ELF-1 (cell line): ENCODE data around the gene C11orf98.
A peak's percentile ranks its signal among the peaks of the same experiment; 100 is the strongest.
"Not testable (repeated sequence)": the region's sequence is repeated elsewhere in the genome, so short reads cannot be mapped to it uniquely, and the experiment has no call there.

Source experiments
- DNase-seq: peaks from one replicate; pipeline ENCODE4 v3.0.0-alpha.2; 2016; ENCODE audit warnings: low read depth, low spot score

C11orf98 gene

DNA sequence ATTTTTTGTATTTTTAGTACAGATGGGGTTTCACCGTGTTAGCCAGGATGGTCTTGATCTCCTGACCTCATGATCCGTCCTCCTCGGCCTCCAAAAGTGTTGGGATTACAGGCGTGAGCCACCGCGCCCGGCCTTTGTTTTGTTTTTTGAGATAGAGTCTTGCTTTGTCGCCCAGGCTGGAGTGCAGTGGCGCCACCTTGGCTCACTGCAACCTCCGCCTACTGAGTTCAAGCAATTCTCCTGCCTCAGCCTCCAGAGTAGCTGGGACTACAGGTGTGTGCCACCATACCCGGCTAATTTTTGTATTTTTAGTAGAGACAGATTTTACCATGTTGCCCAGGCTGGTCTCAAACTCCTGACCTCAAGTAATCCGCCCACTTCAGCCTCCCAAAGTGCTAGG lies 14.7 kb downstream of the C11orf98 start:
- not testable (repeated sequence) for DNase-seq

DNA sequence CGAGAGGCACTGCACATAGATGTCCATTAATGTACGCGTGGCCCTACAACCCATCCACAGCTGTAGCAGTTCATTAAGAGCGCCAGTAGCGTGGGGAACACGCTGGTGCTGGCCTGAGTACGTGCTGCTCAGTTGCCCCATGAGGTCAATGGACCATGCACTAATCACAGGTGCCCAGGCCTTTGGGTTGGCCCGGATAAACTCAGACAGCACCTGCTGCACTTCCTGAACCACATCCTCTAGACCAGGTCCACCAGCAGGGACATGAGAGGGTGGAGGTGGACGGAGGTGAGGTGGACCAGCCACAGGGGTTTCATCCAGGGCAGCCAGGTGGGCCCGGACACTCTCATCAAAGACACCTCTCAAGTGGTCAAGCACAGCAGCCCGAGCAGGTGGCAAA lies 15.5 kb downstream of the C11orf98 start:
- DNase-seq: no peak

DNA sequence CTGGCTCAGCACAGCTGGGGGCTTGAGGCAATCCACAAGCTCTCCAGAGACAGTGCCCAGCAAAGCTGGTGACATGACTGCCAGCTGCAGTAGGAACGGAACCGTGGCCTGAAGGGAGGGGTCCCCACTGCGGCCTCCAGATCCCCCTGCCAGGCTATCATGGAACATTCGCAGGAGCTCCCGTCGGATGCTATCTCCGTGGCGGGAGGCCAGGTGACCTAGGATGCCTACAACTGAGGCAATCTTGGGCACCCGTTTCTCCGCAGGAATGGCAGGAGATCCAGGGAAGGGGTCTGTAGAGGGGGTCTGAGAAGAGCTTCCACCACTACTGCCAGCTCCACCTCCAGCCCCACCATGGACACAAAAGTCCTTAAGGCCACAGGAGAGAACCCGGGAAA lies 16.0 kb downstream of the C11orf98 start:
- no peak for DNase-seq

DNA sequence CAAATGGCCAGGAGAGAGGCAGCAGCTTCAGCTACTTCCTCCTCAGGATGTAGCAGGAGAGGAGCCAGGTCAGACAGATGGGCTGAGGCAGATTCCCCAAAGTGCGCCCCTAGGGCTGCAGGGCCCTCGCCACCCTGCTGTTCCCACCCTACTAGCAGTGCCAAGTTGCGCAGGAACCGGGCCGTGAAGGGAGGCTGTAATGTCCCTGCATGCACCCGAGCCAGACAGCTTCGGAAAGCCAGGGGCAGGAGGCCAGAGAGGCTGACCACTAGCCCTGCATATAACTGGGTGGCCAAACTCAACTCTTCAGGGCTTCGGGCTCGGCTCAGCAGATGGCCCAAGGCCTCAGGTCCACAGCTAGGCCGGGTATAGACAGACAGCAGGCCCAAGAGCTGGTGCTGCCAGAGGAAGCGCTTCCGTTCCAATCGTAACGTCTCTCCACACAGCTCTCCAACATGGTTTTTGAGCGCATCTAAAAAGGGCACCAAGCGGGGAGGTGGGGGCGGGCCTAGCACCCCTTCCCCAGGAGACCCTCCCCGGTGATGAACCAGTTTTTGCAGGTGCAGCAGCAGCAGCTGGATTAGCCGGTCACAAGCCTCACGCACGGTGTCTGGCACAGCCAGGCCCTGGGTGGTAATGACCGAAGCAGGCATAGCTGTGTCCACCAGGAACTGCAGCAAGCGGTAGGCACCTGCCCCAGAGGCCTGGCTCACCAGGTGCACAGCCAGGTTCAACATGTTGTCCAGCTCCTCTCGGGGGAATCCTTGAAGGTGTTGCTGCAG lies 16.6 kb downstream of the C11orf98 start:
- DNase-seq: no peak

DNA sequence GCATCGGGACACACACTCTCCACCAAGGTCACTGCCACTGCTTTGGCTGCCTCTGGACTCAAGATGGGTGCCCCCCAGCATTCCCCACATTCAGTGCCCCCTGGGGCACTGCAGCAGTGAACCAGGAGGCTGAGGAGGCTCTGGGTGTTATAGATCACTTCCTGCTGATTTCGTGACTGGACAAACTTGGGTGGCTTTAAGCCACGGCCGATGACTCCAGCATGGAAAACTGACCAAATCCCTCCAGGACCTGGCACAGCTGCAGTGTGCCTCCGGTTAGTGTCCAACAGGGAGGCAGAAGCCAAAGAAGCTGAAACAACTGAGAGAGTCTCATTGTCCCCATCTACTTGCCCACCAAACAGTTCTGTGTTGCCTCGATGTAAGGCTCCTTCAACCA lies 17.4 kb downstream of the C11orf98 start:
- DNase-seq: no peak

DNA sequence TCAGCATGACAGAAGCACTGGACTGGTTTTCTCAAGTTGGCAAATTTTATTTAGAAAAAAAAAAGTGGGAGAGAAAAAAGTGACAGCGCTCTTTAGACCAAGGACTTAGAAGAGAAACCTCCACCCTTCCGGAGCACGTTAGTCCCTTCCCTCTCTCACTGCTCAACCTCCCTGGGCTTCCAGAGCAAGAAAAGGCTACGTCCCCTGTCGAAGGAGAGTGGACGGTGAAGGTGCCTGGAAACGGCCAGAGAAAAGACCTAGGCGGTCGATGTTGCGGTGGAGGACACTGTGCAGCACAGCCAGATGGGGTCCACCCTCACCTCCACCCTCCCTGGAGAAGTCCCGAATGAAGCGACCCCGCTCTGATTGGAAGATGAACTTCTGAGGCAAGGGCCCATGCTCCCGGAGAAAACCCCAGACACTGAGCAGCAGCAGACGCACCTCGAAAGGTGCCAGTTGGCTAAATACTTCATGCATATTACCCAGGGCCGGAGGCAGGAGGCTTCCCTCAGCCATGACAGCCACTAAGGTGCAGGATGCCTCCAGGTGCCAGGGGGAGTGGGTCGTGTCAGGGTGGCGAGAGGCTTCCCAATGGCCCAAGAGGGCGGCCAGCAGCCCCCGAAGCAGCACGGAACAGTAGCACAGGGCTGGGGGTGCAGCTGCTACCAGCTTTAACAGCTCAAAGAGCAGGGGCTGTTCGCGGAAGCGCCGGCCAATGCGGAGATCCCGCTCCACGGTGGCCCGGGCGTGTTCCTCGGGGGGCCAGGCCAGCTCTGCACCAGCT lies 18.0 kb downstream of the C11orf98 start:
- no peak for DNase-seq

DNA sequence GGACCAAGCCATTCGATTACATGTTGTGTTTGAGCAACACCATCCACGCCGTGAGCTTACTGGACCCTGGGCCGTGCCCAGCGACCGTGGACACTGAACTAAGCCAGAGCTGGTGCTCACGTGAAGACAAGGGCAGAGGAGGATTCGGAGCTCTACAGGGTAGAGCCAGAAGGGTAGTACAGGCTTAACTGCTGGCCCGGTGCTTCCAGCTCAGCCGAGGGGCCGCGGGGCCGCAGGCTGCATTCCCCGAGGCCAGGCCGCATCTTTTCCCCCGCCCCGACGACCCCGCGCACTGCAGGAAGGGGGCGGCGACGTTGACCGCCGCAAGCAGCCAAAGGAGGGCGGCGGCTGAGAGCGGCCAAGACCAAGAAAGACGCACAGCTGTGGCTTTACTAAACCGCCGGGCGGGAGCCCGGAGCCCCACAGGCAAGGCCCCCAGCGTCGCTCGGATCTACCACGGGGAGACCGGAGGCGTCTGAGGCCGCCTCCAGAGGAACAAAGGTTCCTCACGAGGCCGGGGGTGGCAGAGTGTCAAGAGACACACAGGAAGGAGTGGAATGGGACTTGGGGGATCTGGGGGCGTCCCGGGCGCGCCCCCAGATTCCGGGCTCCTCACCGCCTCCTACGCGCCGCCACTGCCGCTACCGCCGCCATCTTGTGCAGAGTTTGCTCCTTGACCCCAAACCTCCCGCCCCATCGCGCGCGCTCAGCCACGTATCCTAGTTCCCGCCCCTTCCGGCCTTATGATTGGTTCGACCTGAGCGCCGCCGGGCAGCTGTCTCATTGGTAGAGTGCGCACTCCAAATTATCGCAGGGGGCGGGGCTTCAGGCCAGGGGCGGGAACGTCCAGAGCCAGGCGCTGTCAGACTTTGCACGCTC lies 18.8 kb downstream of the C11orf98 start, which contains the start of gene GANAB:
Gene GANAB, minus strand, starts transcription at position 668 of the 879 bp plus-strand sequence. Its CDS starts 14 bp downstream, at position 654.
- peak; percentile 99 for DNase-seq

DNA sequence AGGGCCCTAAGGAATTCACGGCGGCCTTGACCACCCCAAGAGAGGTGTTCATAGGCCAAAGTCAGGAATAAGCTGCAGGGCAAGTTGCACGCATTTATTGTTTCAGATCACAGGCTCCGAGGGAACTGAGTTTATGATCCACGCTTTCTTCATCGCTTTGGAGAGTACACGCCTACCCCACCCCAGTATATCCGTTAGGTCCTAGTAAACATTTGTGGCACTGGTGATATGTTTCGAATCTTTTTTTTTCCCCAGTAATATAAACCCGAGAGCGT lies 19.4 kb downstream of the C11orf98 start:
- no peak for DNase-seq

DNA sequence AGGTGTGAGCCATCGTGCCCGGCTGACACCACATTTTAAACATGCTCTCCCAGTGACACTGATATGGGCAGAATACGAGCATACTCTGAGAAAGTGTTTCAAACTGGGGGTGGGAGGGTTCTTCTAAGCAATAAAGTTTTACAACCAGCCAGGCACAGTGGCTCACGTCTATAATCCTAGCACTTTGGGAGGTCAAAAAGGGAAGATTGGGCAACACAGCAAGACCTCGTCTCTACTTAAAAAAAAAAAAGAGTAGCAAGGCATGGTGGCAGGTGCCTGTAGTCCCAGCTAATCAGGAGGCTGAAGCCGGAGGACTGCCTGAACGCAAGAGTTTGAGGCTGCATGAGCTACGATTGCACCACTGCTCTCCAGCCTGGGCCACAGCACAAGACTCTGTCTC lies 20.8 kb downstream of the C11orf98 start:
- no peak for DNase-seq

DNA sequence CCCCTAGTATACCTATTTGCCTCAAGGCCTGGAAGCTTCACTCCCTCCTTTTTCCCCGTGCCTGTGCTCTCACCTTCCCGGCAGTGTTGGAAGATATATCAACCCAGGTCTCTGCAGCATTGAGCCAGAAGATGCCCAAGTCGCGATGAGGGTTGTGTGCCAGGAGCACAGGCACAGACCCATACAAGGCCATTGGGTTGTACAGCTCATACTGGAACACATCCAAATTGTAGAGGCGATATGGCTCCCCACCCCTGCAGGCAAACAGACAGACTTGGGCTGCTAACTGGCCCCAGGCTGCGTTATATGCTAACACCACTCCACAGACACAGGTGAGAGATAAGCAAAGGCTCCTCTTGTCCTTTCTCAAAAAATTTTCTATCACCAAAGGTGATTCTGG lies 32.5 kb downstream of the C11orf98 start:
- DNase-seq: no peak

DNA sequence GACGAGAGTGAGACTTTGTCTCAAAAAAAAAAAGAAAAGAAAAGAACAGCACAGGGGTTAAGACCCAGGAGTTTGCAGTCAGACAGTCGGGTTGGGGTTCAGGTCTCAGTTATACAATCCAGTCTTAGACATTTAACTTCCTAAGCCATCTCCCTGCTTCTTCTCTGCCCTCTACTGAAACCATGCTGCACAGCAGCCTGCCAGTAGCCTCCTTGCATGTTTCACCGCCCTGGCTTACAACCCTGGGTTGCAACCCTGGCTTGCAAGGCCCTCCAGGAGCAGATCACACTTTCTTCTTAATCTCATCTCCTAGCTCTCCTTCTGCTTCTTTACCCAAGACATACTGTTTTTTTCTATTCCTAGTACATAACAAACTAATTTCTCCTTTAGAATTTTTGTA lies 37.3 kb downstream of the C11orf98 start:
- no peak for DNase-seq

DNA sequence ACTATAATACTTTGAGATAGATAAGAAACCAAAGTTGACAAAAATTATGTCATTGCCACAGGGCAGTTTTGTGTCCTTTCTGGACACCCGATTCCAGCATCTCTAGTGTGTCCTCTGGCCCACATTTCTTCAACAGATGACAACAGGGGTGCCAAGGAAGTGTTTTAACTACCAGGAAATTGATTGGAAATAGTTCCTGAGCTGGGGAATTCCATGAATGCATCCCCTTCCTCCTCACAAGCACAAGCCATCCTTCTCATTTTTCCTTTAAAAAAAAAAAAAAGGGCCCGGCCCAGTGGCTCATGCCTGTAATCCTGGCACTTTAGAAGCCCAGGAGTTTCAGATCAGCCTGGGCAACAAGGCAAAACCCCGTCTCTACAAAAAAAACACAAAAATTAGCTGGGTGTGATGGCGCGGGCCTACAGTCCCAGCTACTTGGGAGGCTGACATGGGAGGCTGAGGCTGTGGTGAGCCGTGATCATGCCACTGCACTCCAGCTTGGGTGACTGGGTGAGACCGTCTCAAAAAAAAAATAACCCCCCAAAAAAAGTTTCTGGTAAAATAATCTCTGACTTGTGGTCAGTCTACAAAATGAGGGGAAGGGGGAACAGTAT lies 42.4 kb downstream of the C11orf98 start:
- no peak for DNase-seq

DNA sequence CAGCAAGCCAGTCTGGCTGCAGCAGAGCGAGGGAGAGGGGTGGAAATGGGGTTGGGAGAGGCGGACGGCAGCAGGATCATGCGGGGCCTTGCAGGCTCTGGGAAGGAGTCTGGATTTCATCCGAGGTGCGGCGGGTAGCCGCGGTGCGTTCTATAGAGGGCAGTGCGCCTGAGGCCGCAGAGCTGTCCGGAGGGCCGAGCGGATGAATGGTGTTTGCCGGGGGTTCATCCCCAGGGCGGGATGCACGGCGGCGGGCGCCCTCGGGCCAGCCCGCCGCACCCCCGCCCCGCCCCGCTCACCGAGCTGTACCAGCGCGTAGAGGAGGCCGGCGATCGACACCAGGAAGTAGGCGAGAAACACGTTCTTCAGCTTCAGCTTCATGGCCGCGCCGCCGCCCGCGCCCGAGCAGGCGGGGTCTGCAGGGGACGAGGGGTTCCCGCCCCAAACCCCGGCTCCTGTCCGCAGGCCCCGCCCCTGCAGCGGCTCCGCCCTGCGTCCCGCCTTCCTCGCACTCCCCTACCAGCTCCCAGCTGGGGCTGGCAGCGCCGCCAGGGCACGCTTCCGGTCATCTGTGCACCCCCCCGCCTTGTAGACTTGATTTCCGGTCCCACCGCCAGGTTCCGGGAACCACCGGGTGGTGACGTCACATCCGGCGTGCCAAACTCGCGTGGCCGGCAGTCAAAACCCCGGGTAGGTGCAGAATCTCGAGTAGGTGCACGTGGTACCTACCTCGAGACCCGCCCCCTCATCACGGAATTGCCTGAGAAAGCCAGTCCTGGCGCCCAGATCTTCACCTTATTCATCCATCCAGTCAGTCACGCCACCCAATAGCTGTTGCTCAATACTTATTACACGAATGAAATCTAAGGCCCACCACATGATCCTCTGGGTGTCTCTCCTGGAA lies 43.2 kb downstream of the C11orf98 start, which contains the start of gene B3GAT3:
Gene B3GAT3, minus strand, starts transcription at position 420 of the 904 bp plus-strand sequence. Its CDS starts 39 bp downstream, at position 381.
- DNase-seq: peak; percentile 99

DNA sequence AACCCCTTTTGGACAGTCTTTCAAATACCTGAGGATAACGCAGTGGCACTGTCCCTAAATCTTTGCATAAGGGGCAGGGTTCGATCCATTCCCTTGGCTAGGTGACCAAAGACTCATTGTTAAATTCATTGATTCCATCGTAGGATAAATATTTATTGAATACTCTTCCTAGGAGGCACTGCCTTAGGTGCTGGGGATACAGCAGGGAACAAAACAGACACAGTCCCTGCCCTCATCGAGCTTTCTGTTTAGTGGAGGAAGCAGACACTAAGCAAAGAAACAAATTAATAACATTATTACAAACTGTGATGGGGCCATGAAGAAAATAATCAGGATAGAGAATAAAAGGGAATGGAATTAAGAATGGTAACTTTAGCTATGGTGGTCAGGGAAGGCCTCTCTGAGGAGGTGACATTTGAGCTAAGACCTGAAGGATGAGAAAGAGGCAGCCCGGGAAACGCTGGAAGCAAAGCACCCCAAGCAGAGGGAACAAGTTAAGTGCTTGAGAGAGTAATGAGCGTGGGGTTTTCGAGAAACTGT lies 43.9 kb downstream of the C11orf98 start:
- no peak for DNase-seq

DNA sequence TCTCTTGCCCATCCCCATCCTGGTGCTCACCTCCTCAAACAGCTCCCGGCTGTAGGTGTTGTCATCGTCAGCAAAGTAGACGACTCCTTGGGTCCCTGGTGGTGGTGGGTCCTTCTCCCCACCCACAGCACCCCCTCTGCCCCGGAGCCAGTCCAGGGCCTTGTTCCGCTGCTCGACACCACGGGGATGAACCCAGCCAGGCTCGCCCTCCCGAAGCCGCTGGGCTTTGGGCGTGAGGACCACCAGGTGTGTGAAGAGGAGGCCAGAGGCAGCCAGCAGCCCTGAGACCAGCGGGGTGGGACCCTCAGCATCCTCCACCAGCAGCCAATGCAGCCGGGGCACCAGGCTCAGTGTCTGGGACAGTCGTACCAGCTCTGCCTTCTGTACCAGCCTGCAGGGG lies 48.1 kb downstream of the C11orf98 start:
- not testable (repeated sequence) for DNase-seq

DNA sequence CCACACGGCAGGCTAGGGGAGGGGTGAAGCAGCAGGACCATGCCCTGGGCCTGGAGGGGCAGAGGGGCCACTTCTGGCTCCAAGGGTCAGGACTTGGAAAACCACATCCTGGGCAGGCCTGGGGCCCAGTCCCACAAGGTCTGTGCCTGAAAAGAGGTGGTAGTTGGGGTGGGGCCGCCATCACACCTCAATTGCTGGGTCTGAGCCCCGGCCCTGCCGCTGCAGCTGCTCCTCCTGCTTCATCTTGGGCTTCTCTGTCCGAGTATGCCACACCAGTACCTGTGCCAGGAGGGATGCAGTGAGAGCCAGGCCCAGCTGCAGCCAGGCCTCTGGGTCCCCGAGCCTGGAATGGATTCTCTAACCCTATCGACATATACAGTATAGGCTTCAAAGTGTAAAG lies 49.5 kb downstream of the C11orf98 start:
- DNase-seq: no peak

DNA sequence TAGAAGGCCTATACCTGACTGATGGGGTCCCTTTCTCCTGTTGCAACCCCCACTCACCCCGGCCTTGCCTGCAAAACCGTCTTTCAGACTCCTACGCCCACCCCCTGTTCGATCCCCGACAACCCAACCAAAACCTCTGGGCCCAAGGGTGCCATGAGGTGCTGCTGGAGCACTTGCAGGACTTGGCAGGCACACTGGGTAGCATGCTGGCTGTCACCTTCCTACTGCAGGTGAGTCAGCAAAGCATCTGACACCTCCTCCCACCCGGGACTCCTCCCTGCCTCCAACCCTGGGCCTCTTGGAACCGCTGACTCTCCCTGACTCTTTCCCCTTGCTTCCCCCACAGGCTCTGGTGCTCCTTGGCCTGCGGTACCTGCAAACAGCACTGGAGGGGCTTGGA lies 50.7 kb downstream of the C11orf98 start:
- no peak for DNase-seq

DNA sequence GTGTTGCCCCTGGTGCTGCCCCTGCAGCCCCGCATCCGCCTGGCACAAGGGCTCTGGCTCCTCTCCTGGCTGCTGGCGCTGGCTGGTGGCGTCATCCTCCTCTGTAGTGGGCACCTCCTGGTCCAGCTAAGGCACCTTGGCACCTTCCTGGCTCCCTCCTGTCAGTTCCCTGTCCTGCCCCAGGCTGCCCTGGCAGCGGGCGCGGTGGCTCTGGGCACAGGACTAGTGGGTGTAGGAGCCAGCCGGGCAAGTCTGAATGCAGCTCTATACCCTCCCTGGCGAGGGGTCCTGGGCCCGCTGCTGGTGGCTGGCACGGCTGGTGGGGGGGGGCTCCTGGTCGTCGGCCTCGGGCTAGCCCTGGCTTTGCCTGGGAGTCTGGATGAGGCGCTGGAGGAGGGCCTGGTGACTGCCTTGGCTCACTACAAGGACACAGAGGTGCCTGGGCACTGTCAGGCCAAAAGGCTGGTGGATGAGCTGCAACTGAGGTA lies 51.7 kb downstream of the C11orf98 start:
- DNase-seq: no peak
